Gastroesophageal sphincter (tissue), 3 donors: ENCODE results near the gene IGFLR1.

Experiments
- EP300 ChIP-seq: sonication (generic); formaldehyde crosslinking; IDR thresholded peaks from one replicate; pipeline ENCODE4 v1.6.1; 2017; ENCODE audit warnings: antibody characterized with exemption, mild to moderate bottlenecking
- POLR2A ChIP-seq, 2 donors: fragments of 450-650 bp; IDR thresholded peaks; one replicate each; pipeline ENCODE4 v1.6.1; 2017; ENCODE audit warnings: antibody characterized with exemption in 2 of 2, mild to moderate bottlenecking in 2 of 2, moderate library complexity in 1 of 2
- POLR2AphosphoS5 ChIP-seq: sonication (generic); formaldehyde crosslinking; IDR thresholded peaks from one replicate; pipeline ENCODE4 v1.6.1; 2017; ENCODE audit warnings: antibody characterized with exemption
- TF ChIP-seq, protein P1 (sequence below), 4 experiments: fragments of 200-600 bp in 2 of 4; fragments of 450-650 bp in 2 of 4; sonication (generic) in 1 of 4; IDR thresholded peaks; one replicate each; pipeline ENCODE4 v1.5.1; 2017 to 2019; ENCODE audit warnings: antibody characterized with exemption in 4 of 4, mild to moderate bottlenecking in 2 of 4, moderate library complexity in 2 of 4

DNA sequence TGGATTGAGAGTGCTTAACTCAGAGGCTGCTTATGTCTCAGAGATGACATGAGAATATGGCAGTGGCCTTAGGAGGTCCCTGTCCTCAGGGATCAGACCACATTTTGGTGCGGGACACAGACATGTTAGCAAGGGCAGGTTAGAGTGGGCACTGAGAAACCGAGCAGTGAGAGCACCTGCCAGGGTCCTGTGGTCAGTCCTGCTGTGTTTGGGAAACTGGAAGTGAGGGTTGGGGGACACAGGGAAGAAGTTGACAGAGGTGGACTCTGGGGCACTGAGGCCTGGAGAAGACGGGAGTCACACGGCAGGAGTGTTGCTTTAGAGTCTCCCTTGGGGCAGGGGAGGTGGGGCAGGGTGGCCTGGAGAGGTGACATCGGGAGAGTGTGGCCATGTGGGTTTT is 7.4 kb downstream of the IGFLR1 start:
- TF ChIP-seq POLR2A (IDR thresholded peaks at IDR 0.05) (no peak), EP300 (no peak), POLR2AphosphoS5 (no peak)
- TF ChIP-seq, protein P1, sequence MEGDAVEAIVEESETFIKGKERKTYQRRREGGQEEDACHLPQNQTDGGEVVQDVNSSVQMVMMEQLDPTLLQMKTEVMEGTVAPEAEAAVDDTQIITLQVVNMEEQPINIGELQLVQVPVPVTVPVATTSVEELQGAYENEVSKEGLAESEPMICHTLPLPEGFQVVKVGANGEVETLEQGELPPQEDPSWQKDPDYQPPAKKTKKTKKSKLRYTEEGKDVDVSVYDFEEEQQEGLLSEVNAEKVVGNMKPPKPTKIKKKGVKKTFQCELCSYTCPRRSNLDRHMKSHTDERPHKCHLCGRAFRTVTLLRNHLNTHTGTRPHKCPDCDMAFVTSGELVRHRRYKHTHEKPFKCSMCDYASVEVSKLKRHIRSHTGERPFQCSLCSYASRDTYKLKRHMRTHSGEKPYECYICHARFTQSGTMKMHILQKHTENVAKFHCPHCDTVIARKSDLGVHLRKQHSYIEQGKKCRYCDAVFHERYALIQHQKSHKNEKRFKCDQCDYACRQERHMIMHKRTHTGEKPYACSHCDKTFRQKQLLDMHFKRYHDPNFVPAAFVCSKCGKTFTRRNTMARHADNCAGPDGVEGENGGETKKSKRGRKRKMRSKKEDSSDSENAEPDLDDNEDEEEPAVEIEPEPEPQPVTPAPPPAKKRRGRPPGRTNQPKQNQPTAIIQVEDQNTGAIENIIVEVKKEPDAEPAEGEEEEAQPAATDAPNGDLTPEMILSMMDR (IDR thresholded peaks at IDR 0.05) = no peak
